GM12891 (cell line): ENCODE results near the gene HOXD11.

Source experiments
- DNase-seq: peaks from one replicate; pipeline ENCODE4 v3.0.0; 2011; ENCODE audit warnings: low spot score; ENCODE audit not compliant: insufficient read length
- FAIRE-seq: peaks from 2 replicates; lab custom pipeline; 2011; peaks lifted over from hg19 to GRCh38; lab: Jason Lieb, UNC
- PAX5 ChIP-seq: IDR thresholded peaks from 2 replicates; pipeline ENCODE4 v1.6.1; 2011; ENCODE audit warnings: low read length, moderate library complexity, mild to moderate bottlenecking; ENCODE audit not compliant: insufficient read depth, severe bottlenecking
- POLR2A ChIP-seq: IDR thresholded peaks from 2 replicates; pipeline ENCODE4 v1.6.1; 2011; ENCODE audit warnings: low read depth, low read length, control low read depth
- POLR2AphosphoS5 ChIP-seq: IDR thresholded peaks from 2 replicates; pipeline ENCODE4 v1.6.1; 2011; ENCODE audit warnings: low read depth, low read length, control low read depth
- POU2F2 ChIP-seq: IDR thresholded peaks from 2 replicates; pipeline ENCODE4 v1.6.1; 2011; ENCODE audit warnings: low read depth, mild to moderate bottlenecking, control low read depth, low read length, moderate library complexity
- SPI1 ChIP-seq: IDR thresholded peaks from 2 replicates; pipeline ENCODE4 v1.6.1; 2011; ENCODE audit warnings: low read depth, low read length, control low read depth
- TAF1 ChIP-seq: IDR thresholded peaks from 2 replicates; pipeline ENCODE4 v1.6.1; 2011; ENCODE audit warnings: low read depth, low read length, control low read depth

HOXD11 gene

DNA sequence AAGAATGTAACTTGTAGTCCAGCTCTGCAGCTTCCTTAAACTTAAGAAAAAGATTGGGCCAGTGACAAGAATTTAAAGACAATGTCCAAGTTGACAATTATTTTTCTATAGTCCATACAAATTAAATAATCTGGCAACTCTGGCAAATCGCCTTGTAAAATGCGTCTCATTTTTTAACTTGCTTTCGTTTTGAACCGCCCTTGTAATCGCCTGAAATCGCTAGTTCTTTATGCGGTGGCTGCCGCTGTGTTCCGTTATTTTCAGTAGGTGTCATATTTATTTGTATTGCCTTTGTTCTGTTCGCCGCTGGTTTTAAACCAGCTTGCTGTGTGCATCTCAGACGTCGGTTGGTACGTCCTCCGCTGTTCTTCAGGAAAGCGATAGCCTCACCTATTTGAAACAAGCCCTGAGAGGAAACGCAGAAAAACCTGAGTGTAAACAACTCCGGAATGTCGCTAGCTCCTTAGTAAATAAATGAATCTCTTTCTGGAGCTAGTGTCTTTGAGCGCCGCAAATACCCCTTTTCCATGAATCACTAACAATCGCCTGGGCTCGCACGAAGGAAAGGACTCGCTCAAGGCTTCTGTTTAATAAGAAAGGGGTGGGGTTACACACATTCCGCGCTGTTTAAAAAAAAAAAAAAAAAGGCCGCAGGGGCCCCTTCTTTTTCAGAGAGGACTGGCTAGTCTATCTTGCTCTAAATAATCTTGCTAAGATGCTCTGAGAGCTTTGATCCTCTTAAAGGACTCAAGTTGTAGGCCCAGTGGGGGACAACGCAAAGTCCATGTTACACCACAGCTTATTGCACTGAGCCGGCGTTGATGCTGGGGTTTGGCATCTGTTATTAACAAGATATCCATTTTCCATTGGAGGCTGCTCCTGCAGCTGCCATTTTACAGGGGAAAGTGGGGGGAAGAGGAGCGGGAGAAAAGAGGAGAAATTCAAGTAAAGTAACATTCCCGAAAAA is 25.4 kb downstream of the HOXD11 start:
- DNase-seq (no peak), FAIRE-seq (no peak)
- TF ChIP-seq POU2F2 (no peak), PAX5 (no peak), SPI1 (no peak), TAF1 (no peak), POLR2A (no peak), POLR2AphosphoS5 (no peak)

DNA sequence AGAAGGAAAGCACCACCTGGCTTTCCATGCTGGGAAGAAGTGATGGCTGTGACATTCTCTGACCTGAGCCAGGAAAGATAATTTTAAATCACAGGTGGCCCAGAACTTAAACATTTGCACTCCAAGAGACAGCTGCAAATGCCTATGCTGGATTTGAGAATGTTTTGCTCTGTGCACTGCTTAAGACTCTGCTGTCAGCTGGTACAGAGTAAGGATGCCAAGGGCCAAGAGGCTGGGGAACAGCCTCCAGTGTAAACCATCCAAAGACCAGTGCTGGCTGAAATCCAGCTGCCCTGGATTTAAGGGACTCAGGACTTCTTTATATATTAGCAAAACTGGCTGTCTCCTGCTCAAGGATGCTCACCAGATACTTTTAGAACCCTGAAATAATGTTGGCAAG is 26.3 kb downstream of the HOXD11 start:
- DNase-seq: no peak
- FAIRE-seq: no peak
- TF ChIP-seq POU2F2 (no peak), TAF1 (no peak), SPI1 (no peak), POLR2A (no peak), PAX5 (no peak), POLR2AphosphoS5 (no peak)

DNA sequence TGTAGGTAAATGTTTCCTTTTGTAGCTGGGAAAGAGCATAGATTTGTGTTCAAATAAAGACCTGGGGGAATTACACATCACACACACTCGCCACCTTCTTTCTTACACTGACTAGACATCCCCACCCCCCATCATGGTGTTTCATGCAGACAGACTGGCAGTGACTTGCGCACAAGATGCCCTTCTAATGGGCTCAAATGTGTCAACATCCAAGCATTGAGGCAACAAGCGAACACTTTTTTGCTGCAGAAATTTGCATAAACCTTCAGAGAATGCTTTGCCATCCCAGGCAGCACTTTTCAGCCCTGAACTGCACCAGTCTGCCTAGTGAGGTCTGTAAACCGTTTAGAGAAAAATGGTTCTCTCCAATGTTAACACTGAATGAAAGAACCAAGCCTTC is 27.0 kb downstream of the HOXD11 start:
- DNase-seq (no peak), FAIRE-seq (no peak)
- TF ChIP-seq SPI1 (no peak), PAX5 (no peak), POLR2A (no peak), POU2F2 (no peak), POLR2AphosphoS5 (no peak), TAF1 (no peak)

- FAIRE-seq: no peak
- TF ChIP-seq POLR2A: no peak
- no peak for TF ChIP-seq POLR2AphosphoS5
- TF ChIP-seq TAF1: no peak
- TF ChIP-seq POU2F2: no peak
- no peak for TF ChIP-seq PAX5
- TF ChIP-seq SPI1: no peak
- DNase-seq: no peak
Observed at GRCh38 chr2:176135035-176135440, 28.0 kb downstream of the HOXD11 start.

- DNase-seq: no peak
- no peak for FAIRE-seq
- TF ChIP-seq POLR2AphosphoS5 (no peak), PAX5 (no peak), TAF1 (no peak), SPI1 (no peak), POLR2A (no peak), POU2F2 (no peak)
Observed at GRCh38 chr2:176136374-176137251, 29.5 kb downstream of the HOXD11 start.

GRCh38 chr2:176137252-176137580 is 30.1 kb downstream of the HOXD11 start:
- FAIRE-seq (no peak), DNase-seq (no peak)
- no peak for TF ChIP-seq POLR2AphosphoS5
- no peak for TF ChIP-seq POU2F2
- TF ChIP-seq TAF1: no peak
- no peak for TF ChIP-seq PAX5
- TF ChIP-seq POLR2A: no peak
- TF ChIP-seq SPI1: no peak

- no peak for FAIRE-seq
- TF ChIP-seq PAX5 (no peak), POLR2A (no peak), SPI1 (no peak), TAF1 (no peak), POLR2AphosphoS5 (no peak), POU2F2 (no peak)
- no peak for DNase-seq
Observed at GRCh38 chr2:176137906-176138305, 30.8 kb downstream of the HOXD11 start.

DNA sequence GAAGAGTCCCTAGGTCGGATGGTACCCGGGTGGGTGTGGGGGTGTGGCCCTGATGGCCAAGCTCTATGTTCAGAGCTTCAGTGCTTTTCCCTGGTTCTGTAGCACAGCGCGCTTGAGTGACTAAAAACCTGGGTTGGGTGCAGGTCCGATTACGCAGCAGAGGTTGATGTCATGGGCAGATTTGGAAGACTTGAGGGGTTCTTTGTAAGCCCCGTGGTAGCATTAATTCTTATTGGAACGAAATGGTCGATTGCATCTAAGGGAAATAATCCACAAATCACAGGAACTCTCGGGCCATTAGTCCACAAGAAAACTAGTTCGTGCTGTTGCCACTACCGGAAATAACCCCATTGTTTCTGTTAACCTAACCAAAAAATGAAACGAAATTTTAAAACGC is 31.4 kb downstream of the HOXD11 start:
- FAIRE-seq (no peak), DNase-seq (no peak)
- TF ChIP-seq TAF1: no peak
- no peak for TF ChIP-seq POLR2A
- no peak for TF ChIP-seq POLR2AphosphoS5
- no peak for TF ChIP-seq PAX5
- TF ChIP-seq SPI1: no peak
- TF ChIP-seq POU2F2: no peak
